ENCODE data around the gene PPP1CC. TPM values are rescaled to one million over a fixed set of nuclear protein-coding genes. Genes with fewer than 3 reads are reported as not detected.

Gene PPP1CC
- total RNA-seq, 4 donors from 2014 or later: 103 to 135 (median 126) TPM

DNA sequence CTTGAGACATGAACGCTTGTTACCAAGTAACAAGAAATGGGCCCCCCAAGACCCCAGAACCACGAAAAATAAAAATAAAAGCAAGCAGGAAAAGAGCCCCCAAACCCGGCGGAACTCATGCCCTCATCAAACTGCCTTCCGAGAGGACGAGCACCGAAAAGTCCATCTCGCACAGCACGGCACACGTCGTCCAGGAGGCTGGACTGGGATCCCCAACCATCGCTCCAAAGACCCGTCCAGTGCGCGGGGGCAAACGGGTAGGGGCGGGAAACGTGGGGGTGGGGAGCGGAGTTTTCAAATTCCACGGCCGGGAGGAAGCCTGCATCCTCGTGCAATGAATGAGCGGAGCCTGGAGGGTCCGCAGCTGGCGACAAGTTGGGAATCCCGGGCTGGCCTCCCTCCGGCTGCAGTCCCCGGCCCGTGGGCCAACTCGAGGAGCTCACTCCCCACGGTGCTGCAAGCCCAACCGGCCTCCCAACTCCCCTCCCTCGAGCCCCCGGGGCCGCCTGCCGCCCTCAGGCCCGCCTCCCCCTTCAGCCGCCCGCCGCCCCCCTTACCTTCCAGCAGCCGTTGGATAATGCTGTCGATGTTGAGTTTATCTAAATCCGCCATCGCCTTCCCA lies 484 bp downstream of the PPP1CC start:
- peak overlapping the region; percentile 95 to 98 for H3K4me3 ChIP-seq
- H3K27ac ChIP-seq: peak overlapping the region; percentile 68 to 94 (median 90)
- H3K27me3 ChIP-seq: no peaks in the 10 kb centered on the region
- peaks cover 0 to 73% (median 30%) of the 10 kb centered on the region in 3 donors for H3K4me1 ChIP-seq
- H3K9me3 ChIP-seq: no peaks in the 10 kb centered on the region
- 0% methylated on average over 2 to 4 of the region's 44 CpGs for WGBS, 2 donors (ENCODE audit: low coverage in 1 of 2)
- no peak for TF ChIP-seq EP300 (IDR thresholded peaks at IDR 0.05)
- no peak for TF ChIP-seq POLR2AphosphoS5 (IDR thresholded peaks at IDR 0.05)
- no peak for TF ChIP-seq POLR2A (IDR thresholded peaks at IDR 0.05)
- TF ChIP-seq, protein P1, sequence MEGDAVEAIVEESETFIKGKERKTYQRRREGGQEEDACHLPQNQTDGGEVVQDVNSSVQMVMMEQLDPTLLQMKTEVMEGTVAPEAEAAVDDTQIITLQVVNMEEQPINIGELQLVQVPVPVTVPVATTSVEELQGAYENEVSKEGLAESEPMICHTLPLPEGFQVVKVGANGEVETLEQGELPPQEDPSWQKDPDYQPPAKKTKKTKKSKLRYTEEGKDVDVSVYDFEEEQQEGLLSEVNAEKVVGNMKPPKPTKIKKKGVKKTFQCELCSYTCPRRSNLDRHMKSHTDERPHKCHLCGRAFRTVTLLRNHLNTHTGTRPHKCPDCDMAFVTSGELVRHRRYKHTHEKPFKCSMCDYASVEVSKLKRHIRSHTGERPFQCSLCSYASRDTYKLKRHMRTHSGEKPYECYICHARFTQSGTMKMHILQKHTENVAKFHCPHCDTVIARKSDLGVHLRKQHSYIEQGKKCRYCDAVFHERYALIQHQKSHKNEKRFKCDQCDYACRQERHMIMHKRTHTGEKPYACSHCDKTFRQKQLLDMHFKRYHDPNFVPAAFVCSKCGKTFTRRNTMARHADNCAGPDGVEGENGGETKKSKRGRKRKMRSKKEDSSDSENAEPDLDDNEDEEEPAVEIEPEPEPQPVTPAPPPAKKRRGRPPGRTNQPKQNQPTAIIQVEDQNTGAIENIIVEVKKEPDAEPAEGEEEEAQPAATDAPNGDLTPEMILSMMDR (IDR thresholded peaks at IDR 0.05): no peak
- H3K36me3 ChIP-seq: no peaks in the 10 kb centered on the region
- ATAC-seq: peak; percentile 56

DNA sequence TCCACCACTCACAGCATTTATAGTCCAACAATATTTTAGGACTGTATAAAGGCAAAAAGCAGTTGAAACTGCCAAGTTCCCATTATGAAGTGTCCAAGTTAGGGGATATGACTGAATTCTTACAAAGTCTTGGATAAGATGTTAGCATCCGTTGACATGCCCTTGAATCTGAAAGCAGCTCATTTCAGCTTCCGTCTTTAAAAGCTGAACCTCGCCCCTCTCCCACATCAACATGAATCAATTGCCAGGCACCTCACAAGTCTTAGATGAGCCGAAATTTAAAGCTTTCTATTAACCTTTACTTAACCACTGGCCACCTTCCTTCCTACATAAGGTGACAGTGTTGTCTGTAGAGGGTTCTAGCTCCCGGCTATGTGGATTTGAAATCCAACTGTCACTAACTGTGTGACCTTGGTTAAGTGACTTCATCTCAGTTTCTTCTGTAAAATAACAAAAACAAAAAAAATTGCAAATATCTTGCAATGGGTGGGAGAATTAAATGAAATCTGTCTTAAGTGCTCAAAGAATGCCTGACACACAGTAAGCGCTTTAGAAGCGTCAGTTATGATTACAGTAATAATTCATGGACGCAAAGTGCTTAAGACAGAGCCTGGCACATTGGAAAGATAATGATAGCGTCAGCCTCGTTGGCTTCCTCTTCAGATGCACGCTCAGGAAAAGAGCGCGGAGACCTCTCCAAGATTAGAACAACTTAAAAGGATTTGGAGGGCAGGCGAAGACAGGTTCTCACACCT lies 1.2 kb downstream of the PPP1CC start:
- Histone ChIP-seq H3K4me1 (peaks cover 0 to 80% (median 30%) of the 10 kb centered on the region in 3 donors), H3K27me3 (no peaks in the 10 kb centered on the region), H3K4me3 (peak overlapping the region; percentile 95 to 98), H3K36me3 (no peaks in the 10 kb centered on the region), H3K9me3 (no peaks in the 10 kb centered on the region), H3K27ac (peak overlapping the region in 3 of 4 donors; percentile 68 to 94 (median 92))
- 1 to 2% methylated on average over 14 of the region's 14 CpGs for WGBS, 2 donors (ENCODE audit: low coverage in 1 of 2)
- TF ChIP-seq, protein P1 (IDR thresholded peaks at IDR 0.05): no peak
- TF ChIP-seq POLR2AphosphoS5 (IDR thresholded peaks at IDR 0.05): peak; percentile 3
- TF ChIP-seq EP300 (IDR thresholded peaks at IDR 0.05): no peak
- no peak for TF ChIP-seq POLR2A (IDR thresholded peaks at IDR 0.05)
- no peak for ATAC-seq

DNA sequence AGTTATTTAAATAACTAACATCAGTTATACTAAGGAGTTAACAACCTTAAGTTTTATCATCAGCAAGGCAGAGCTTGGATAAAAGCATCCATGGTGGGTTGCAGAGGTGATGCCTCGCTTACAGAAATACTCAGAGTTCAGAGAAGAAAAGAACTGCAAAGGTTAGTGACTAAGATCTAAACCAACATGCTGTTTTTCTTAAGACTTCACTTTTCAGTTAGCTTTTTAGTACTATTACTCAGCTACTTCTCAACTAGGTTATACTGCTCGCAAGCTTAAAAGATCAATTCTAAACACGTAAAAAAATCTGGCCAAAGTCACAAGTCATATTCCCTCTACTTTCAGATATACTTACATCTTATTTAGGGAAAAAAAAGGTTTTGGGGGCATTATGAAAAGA lies 2.8 kb downstream of the PPP1CC start:
- 41 to 60% methylated on average over 3 of the region's 3 CpGs for WGBS, 2 donors (ENCODE audit: low coverage in 1 of 2)
- H3K27me3 ChIP-seq: no peaks in the 10 kb centered on the region
- no peaks in the 10 kb centered on the region for H3K9me3 ChIP-seq
- peaks cover 0 to 12% of the 10 kb centered on the region in 2 donors for H3K36me3 ChIP-seq
- H3K27ac ChIP-seq: no peak overlapping the region
- peaks cover 0 to 89% (median 30%) of the 10 kb centered on the region in 3 donors for H3K4me1 ChIP-seq
- no peak for ATAC-seq
- H3K4me3 ChIP-seq: peak overlapping the region in 1 of 2 donors; percentile 98
- TF ChIP-seq EP300 (IDR thresholded peaks at IDR 0.05) (no peak), POLR2AphosphoS5 (IDR thresholded peaks at IDR 0.05) (no peak), POLR2A (IDR thresholded peaks at IDR 0.05) (no peak)
- TF ChIP-seq, protein P1 (IDR thresholded peaks at IDR 0.05): no peak

DNA sequence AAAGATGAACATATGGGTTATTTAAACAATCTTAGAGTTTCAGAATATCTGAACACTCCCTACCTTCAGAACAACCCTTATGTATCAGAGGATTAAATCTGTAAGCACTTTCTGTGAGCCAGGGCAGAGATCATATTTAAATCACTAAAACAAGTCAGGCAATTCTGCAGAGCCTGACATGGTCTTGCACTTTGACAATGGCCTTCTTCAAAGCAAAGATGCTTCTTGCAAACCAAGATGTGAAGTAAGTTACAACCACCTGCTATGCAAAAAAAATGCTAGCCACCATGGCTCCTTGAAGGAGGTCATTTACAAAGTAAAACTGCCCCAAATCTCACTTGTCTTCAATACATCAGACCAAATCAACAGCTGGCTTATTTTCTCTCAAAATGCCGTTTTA lies 3.2 kb downstream of the PPP1CC start:
- WGBS, 2 donors (ENCODE audit: low coverage in 1 of 2): 8 to 13% methylated on average over 1 of the region's 1 CpG

More for the DNA sequence above, 3.2 kb downstream of the PPP1CC start:
- H3K9me3 ChIP-seq: no peaks in the 10 kb centered on the region
- no peak for ATAC-seq
- H3K4me3 ChIP-seq: peak overlapping the region in 1 of 2 donors; percentile 98
- H3K4me1 ChIP-seq: peaks cover 0 to 89% (median 30%) of the 10 kb centered on the region in 3 donors
- no peak overlapping the region for H3K27ac ChIP-seq
- no peaks in the 10 kb centered on the region for H3K27me3 ChIP-seq
- H3K36me3 ChIP-seq: peaks cover 0 to 13% of the 10 kb centered on the region in 2 donors
- TF ChIP-seq POLR2AphosphoS5 (IDR thresholded peaks at IDR 0.05) (no peak), POLR2A (IDR thresholded peaks at IDR 0.05) (no peak), EP300 (IDR thresholded peaks at IDR 0.05) (no peak)
- TF ChIP-seq, protein P1 (IDR thresholded peaks at IDR 0.05): no peak
